A673 (cell line): ENCODE results near the gene LEPROT.

ENCODE experiments used
- CTCF ChIP-seq: fragments of 300-800, 200-600 bp; sonication (generic); conservative IDR thresholded peaks from 2 replicates; pipeline ENCODE4 v1.5.1; 2017; ENCODE audit warnings: low read depth, mild to moderate bottlenecking, antibody characterized with exemption, low read length, moderate library complexity, mixed read lengths
- EZH2 ChIP-seq: fragments of 200-600 bp; sonication (generic); IDR thresholded peaks from 2 replicates; pipeline ENCODE4 v1.6.1; 2017; ENCODE audit warnings: borderline replicate concordance, low read depth, mild to moderate bottlenecking, mixed read lengths, antibody characterized with exemption, low read length; ENCODE audit not compliant: poor library complexity, severe bottlenecking

GRCh38 chr1:65449214-65449823 lies 28.9 kb downstream of the LEPROT start:
- no peak for TF ChIP-seq CTCF
- TF ChIP-seq EZH2 = no peak
